PC-3 (cell line): ENCODE measurements around the gene CCDC7.

Experiments used
- CTCF ChIP-seq: fragments of 300-600 bp; sonication (generic); conservative IDR thresholded peaks from 2 replicates; pipeline ENCODE4 v1.5.1; 2017; ENCODE audit warnings: antibody characterized with exemption, low read depth, mild to moderate bottlenecking, low read length
- EZH2 ChIP-seq: fragments of 300-600 bp; sonication (generic); IDR thresholded peaks from one replicate; pipeline ENCODE4 v1.6.1; 2017; ENCODE audit warnings: antibody characterized with exemption, mild to moderate bottlenecking, low read length; ENCODE audit not compliant: unreplicated experiment
- EZH2phosphoT487 ChIP-seq: fragments of 300-600 bp; sonication (generic); IDR thresholded peaks from 2 replicates; pipeline ENCODE4 v1.6.1; 2018; ENCODE audit warnings: mild to moderate bottlenecking, antibody characterized with exemption, low read length, borderline replicate concordance

GRCh38 chr10:32692174-32692573 lies 246.2 kb downstream of the CCDC7 start:
- TF ChIP-seq CTCF (no peak), EZH2 (no peak), EZH2phosphoT487 (no peak)
